K562 (cell line): ENCODE results near the gene SENP1. TPM values are rescaled to one million over a fixed set of nuclear protein-coding genes. Genes with fewer than 3 reads are reported as not detected.

Experiments
- ATAC-seq: fragments of 200-7000 bp; cut with Tn5 transposase; 3 replicates; pipeline ENCODE4 v1.9.1; 2020; ENCODE audit warnings: moderate library complexity
- BruUV-seq: library from RNA; stranded (reverse); fragments of 400-500 nt; replicated peaks from 2 replicates; lab custom pipeline; 2021; lab: Mats Ljungman, UMichigan
- CTCF ChIA-PET: fragments of 300-600 bp; formaldehyde crosslinking; extraction: SDS; loops from one replicate; lab custom pipeline; 2021; ENCODE audit warnings: low intra/inter-chr PET ratio; lab: Yijun Ruan, JAX
- POLR2A ChIA-PET: fragments of 300-600, 350-650 bp; sonication (Branson Sonifier 250); formaldehyde crosslinking; extraction: SDS; loops from one replicate; lab custom pipeline; 2021; ENCODE audit warnings: antibody characterized with exemption, inconsistent platforms; lab: Yijun Ruan, JAX
- DNase-seq, 4 experiments: peaks; one replicate each; pipeline versions ENCODE4 v3.0.0 to v3.0.0-alpha.2; 2011 to 2018; ENCODE audit warnings: low spot score in 3 of 4, mixed read lengths in 3 of 4; ENCODE audit errors: extremely low read depth in 1 of 4
- FAIRE-seq: peaks from 2 replicates; lab custom pipeline; 2011; peaks lifted over from hg19 to GRCh38; lab: Jason Lieb, UNC
- H2AFZ ChIP-seq: 2 replicates; pipeline ENCODE4 v1.6.0; 2011; ENCODE audit warnings: low read depth, low read length, control low read depth, inconsistent platforms
- H3K27ac ChIP-seq: fragments of 200-600 bp; 3 replicates; pipeline ENCODE4 v1.8.0; 2011; ENCODE audit warnings: low read depth, mild to moderate bottlenecking, control low read depth, inconsistent platforms, low read length, moderate library complexity, mixed read lengths; ENCODE audit errors: extremely low read depth
- H3K27me3 ChIP-seq, 2 experiments: fragments of 300-600 bp in 1 of 2; 2 replicates in 1 of 2; 3 replicates in 1 of 2; pipeline versions ENCODE4 v1.6.0 to v1.8.0; 2011; ENCODE audit warnings: inconsistent platforms in 2 of 2, low read length in 2 of 2, mild to moderate bottlenecking in 1 of 2, mixed read lengths in 1 of 2, moderate library complexity in 1 of 2; ENCODE audit not compliant: control insufficient read depth in 2 of 2, insufficient read depth in 2 of 2
- H3K36me3 ChIP-seq: fragments of 300-600 bp; 3 replicates; pipeline ENCODE4 v1.8.0; 2011; ENCODE audit warnings: mild to moderate bottlenecking, low read length, inconsistent platforms; ENCODE audit not compliant: control insufficient read depth, insufficient read depth
- H3K4me1 ChIP-seq, 2 experiments: fragments of 200-600 bp in 1 of 2; replicated peaks in 1 of 2; 2 replicates in 1 of 2; 3 replicates in 1 of 2; pipeline versions ENCODE4 v1.5.1 to v1.8.0; 2011; ENCODE audit warnings: inconsistent platforms in 2 of 2, low read length in 2 of 2, mild to moderate bottlenecking in 1 of 2, mixed read lengths in 1 of 2, moderate library complexity in 1 of 2; ENCODE audit not compliant: control insufficient read depth in 2 of 2, insufficient read depth in 2 of 2
- H3K4me2 ChIP-seq: 2 replicates; pipeline ENCODE4 v1.6.1; 2011; ENCODE audit warnings: low read length, control low read depth, inconsistent platforms, mixed read lengths; ENCODE audit not compliant: insufficient read depth
- H3K4me3 ChIP-seq: fragments of 200-600 bp; sonication (generic), shearing (Covaris generic); 2 replicates; pipeline ENCODE4 v1.5.1; 2016; ENCODE audit warnings: control low read depth, inconsistent platforms
- H3K79me2 ChIP-seq: fragments of 200-600 bp; 3 replicates; pipeline ENCODE4 v1.8.0; 2011; ENCODE audit warnings: low read length, inconsistent platforms; ENCODE audit not compliant: control insufficient read depth, insufficient read depth
- H3K9ac ChIP-seq, 2 experiments: 2 replicates each; pipeline versions ENCODE4 v1.6.0 to v1.6.1; 2011; ENCODE audit warnings: low read depth in 2 of 2, low read length in 2 of 2, control low read depth in 1 of 2, inconsistent platforms in 1 of 2, mild to moderate bottlenecking in 1 of 2, mixed read lengths in 1 of 2; ENCODE audit not compliant: insufficient read depth in 1 of 2
- H3K9me1 ChIP-seq: one replicate; pipeline ENCODE4 v1.6.0; 2011; ENCODE audit warnings: inconsistent platforms, mild to moderate bottlenecking, low read length, moderate library complexity; ENCODE audit not compliant: control insufficient read depth, insufficient read depth
- H3K9me3 ChIP-seq: replicated peaks from 2 replicates; pipeline ENCODE4 v1.5.1; 2011; ENCODE audit warnings: low read depth, low read length, inconsistent platforms; ENCODE audit not compliant: control insufficient read depth, insufficient read depth
- H4K20me1 ChIP-seq: replicated peaks from 2 replicates; pipeline ENCODE4 v1.6.1; 2011; ENCODE audit warnings: low read length, inconsistent platforms, mixed read lengths; ENCODE audit not compliant: control insufficient read depth, insufficient read depth
- ADNP ChIP-seq: fragments of 200-800 bp; sonication (Bioruptor generic); IDR thresholded peaks from 2 replicates; pipeline ENCODE4 v1.6.1; 2016; ENCODE audit warnings: missing genetic modification characterization, missing compliant biosample characterization
- CCAR2 ChIP-seq: fragments of 200-400 bp; formaldehyde crosslinking; IDR thresholded peaks from 2 replicates; pipeline ENCODE4 v1.6.1; 2017; ENCODE audit warnings: mild to moderate bottlenecking, low read depth, low read length
- CREM ChIP-seq: IDR thresholded peaks from 2 replicates; pipeline ENCODE4 v1.6.1; 2014; ENCODE audit warnings: antibody characterized with exemption, low read depth
- MAFF ChIP-seq: IDR thresholded peaks from 2 replicates; pipeline ENCODE4 v1.6.1; 2012; ENCODE audit warnings: low read length, improper control_type of control experiment
- MEIS2 ChIP-seq: fragments of 450-650 bp; IDR thresholded peaks from 2 replicates; pipeline ENCODE4 v1.6.1; 2014; ENCODE audit warnings: mild to moderate bottlenecking; ENCODE audit not compliant: partially characterized antibody
- NELFE ChIP-seq: IDR thresholded peaks from 2 replicates; pipeline ENCODE4 v1.6.1; 2011; ENCODE audit warnings: mild to moderate bottlenecking; ENCODE audit not compliant: insufficient read depth, insufficient read length
- POLR2G ChIP-seq: fragments of 200-400 bp; formaldehyde crosslinking; IDR thresholded peaks from 2 replicates; pipeline ENCODE4 v1.6.1; 2017; ENCODE audit warnings: low read depth, mild to moderate bottlenecking, antibody characterized with exemption, low read length, moderate library complexity
- POLR3G ChIP-seq: IDR thresholded peaks from 2 replicates; pipeline ENCODE4 v1.6.1; 2011; ENCODE audit not compliant: insufficient read length, insufficient replicate concordance; ENCODE audit errors: extremely low read depth
- PTTG1 ChIP-seq: fragments of 450-650 bp; IDR thresholded peaks from 2 replicates; pipeline ENCODE4 v1.6.1; 2016; ENCODE audit warnings: low read depth, mild to moderate bottlenecking, missing genetic modification characterization, missing compliant biosample characterization
- RFX5 ChIP-seq: IDR thresholded peaks from 2 replicates; pipeline ENCODE4 v1.6.1; 2011; ENCODE audit warnings: low read depth, mild to moderate bottlenecking, improper control_type of control experiment, low read length
- ZBTB49 ChIP-seq: sonication (generic); formaldehyde crosslinking; IDR thresholded peaks from 2 replicates; pipeline ENCODE4 v1.8.0; 2022; ENCODE audit warnings: missing genetic modification reagents, mild to moderate bottlenecking, borderline replicate concordance
- ZNF165 ChIP-seq: fragments of 250-450 bp; sonication (Bioruptor Pico); IDR thresholded peaks from 2 replicates; pipeline ENCODE4 v1.4.0; 2020; ENCODE audit warnings: borderline replicate concordance
- ZNF3 ChIP-seq: fragments of 250-450 bp; sonication (Bioruptor Pico); IDR thresholded peaks from 2 replicates; pipeline ENCODE4 v1.5.0; 2021; ENCODE audit warnings: mild to moderate bottlenecking, moderate library complexity
- WGBS: fragments of 100-300 bp; shearing (Covaris generic); methylation state at CpG from one replicate; pipeline ENCODE4 v1.1.6; 2016; ENCODE audit warnings: low coverage, mixed read lengths; ENCODE audit not compliant: insufficient coverage; ENCODE audit errors: missing lambda C conversion rate; 5-methylcytosine and 5-hydroxymethylcytosine counted together
- in situ Hi-C: fragments of 300-500 bp; cut with MboI; formaldehyde crosslinking; loops from 4 replicates; pipeline ENCODE4 v1.15.0; 2018; ENCODE audit warnings: inconsistent platforms, mixed read lengths
- intact Hi-C: fragments of 100-400 bp; cut with micrococcal nuclease; formaldehyde crosslinking; loops from 2 replicates; pipeline ENCODE4 v1.14.2; 2022
- polyA plus RNA-seq, 8 experiments: library from polyadenylated mRNA; depleted of rRNA in 4 of 8; stranded (reverse) in 5 of 8; unstranded in 3 of 8; fragments of >200 nt; fragmentation: Nextera tagmentation in 2 of 8; fragmentation: Illumina TruSeq in 1 of 8; extraction: Ambion mirVana in 2 of 8; extraction: Trizol in 1 of 8; gene quantifications; 2 replicates each; pipeline versions ENCODE4 v1.2.1 to v1.2.3, GENCODE V29; 2011 to 2014; ENCODE audit warnings: inconsistent platforms in 1 of 8, missing spikeins in 1 of 8
- total RNA-seq, 7 experiments: library from RNA; depleted of rRNA in 6 of 7; stranded (reverse); fragments of >200 nt in 6 of 7; fragmentation: Illumina TruSeq in 2 of 7; extraction: Trizol in 2 of 7; gene quantifications; 2 replicates each; pipeline versions ENCODE4 v1.2.1 to v1.2.3, GENCODE V29; 2011 to 2021; ENCODE audit warnings: low replicate concordance in 1 of 7
- TF ChIP-seq, protein P1 (sequence below): IDR thresholded peaks from 2 replicates; pipeline ENCODE4 v1.6.1; 2014; ENCODE audit warnings: antibody characterized with exemption
- TF ChIP-seq, protein P2 (sequence below): fragments of 250-450 bp; sonication (Bioruptor Pico); IDR thresholded peaks from 2 replicates; pipeline ENCODE4 v1.5.0; 2021; ENCODE audit warnings: mild to moderate bottlenecking, borderline replicate concordance

SENP1 gene
- total and polyA plus RNA-seq, 9 of the 15 experiments (the other 6 are each of a cell fraction or from before 2014, with no cell fraction given) = 15.5 to 59.0 (median 36.3) TPM

- H3K4me2 ChIP-seq = no peak overlapping the region
- H3K79me2 ChIP-seq = no peaks in the 10 kb centered on the region
- H3K9me3 ChIP-seq = no peaks in the 10 kb centered on the region
- BruUV-seq = no TSS peak
- no peak overlapping the region for H3K4me3 ChIP-seq
- WGBS = 3% methylated on average over 5 of the region's 5 CpGs
- H4K20me1 ChIP-seq = no peaks in the 10 kb centered on the region
- H3K27ac ChIP-seq = no peak overlapping the region
- FAIRE-seq = no peak
- no peaks in the 10 kb centered on the region for H3K9me1 ChIP-seq
- ChIA-PET CTCF (no interaction called here), POLR2A (interaction anchor here (0.7 to 1.0 kb wide), 2 partner anchors 11 to 124 kb away, joined by 3 to 5 read pairs; partner anchors contain the start of gene VDR)
- peaks cover 8 to 17% of the 10 kb centered on the region in 2 experiments for H3K4me1 ChIP-seq
- H3K36me3 ChIP-seq = no peaks in the 10 kb centered on the region
- ATAC-seq = 0 out of 3 replicates have a peak, but pooled peaks have one; percentile 13
- no peak overlapping the region for H3K9ac ChIP-seq
- peak in 1 of 4 experiments; percentile 19 for DNase-seq
- intact Hi-C loops (no loop called here), in situ Hi-C loops (no loop called here)
- no peaks in the 10 kb centered on the region; a peak in 1 of 5 replicates for H3K27me3 ChIP-seq
- peak overlapping the region; percentile 48; the same call in 1 of the 2 replicates for H2AFZ ChIP-seq
- TF ChIP-seq PTTG1 (no peak), MEIS2 (peak; percentile 80), CCAR2 (no peak), ZBTB49 (CRISPR knock-in tag) (no peak), ZNF3 (no peak), MAFF (no peak), ZNF165 (CRISPR knock-in tag) (no peak), ADNP (tag) (no peak), POLR3G (no peak), RFX5 (no peak), NELFE (no peak), POLR2G (no peak), CREM (no peak)
- TF ChIP-seq, protein P1, sequence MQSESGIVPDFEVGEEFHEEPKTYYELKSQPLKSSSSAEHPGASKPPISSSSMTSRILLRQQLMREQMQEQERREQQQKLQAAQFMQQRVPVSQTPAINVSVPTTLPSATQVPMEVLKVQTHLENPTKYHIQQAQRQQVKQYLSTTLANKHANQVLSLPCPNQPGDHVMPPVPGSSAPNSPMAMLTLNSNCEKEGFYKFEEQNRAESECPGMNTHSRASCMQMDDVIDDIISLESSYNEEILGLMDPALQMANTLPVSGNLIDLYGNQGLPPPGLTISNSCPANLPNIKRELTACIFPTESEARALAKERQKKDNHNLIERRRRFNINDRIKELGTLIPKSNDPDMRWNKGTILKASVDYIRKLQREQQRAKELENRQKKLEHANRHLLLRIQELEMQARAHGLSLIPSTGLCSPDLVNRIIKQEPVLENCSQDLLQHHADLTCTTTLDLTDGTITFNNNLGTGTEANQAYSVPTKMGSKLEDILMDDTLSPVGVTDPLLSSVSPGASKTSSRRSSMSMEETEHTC = no peak
- TF ChIP-seq, protein P2, sequence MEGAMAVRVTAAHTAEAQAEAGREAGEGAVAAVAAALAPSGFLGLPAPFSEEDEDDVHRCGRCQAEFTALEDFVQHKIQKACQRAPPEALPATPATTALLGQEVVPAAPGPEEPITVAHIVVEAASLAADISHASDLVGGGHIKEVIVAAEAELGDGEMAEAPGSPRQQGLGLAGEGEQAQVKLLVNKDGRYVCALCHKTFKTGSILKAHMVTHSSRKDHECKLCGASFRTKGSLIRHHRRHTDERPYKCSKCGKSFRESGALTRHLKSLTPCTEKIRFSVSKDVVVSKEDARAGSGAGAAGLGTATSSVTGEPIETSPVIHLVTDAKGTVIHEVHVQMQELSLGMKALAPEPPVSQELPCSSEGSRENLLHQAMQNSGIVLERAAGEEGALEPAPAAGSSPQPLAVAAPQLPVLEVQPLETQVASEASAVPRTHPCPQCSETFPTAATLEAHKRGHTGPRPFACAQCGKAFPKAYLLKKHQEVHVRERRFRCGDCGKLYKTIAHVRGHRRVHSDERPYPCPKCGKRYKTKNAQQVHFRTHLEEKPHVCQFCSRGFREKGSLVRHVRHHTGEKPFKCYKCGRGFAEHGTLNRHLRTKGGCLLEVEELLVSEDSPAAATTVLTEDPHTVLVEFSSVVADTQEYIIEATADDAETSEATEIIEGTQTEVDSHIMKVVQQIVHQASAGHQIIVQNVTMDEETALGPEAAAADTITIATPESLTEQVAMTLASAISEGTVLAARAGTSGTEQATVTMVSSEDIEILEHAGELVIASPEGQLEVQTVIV = no peak
Observed at GRCh38 chr12:48028541-48029431, 77.1 kb downstream of the SENP1 start.
